Activated CD4-positive, CD25-positive, alpha-beta regulatory T cell treated with anti-CD3 and anti-CD28 coated beads, Interleukin-2, amount 50 U/mL, for 16 hours (primary cell): ENCODE data around the gene ISL2.

Experiments
- DNase-seq: peaks from one replicate; pipeline ENCODE4 v3.0.0-alpha.2; 2020; ENCODE audit warnings: low read depth, low spot score

The ISL2 gene

DNA sequence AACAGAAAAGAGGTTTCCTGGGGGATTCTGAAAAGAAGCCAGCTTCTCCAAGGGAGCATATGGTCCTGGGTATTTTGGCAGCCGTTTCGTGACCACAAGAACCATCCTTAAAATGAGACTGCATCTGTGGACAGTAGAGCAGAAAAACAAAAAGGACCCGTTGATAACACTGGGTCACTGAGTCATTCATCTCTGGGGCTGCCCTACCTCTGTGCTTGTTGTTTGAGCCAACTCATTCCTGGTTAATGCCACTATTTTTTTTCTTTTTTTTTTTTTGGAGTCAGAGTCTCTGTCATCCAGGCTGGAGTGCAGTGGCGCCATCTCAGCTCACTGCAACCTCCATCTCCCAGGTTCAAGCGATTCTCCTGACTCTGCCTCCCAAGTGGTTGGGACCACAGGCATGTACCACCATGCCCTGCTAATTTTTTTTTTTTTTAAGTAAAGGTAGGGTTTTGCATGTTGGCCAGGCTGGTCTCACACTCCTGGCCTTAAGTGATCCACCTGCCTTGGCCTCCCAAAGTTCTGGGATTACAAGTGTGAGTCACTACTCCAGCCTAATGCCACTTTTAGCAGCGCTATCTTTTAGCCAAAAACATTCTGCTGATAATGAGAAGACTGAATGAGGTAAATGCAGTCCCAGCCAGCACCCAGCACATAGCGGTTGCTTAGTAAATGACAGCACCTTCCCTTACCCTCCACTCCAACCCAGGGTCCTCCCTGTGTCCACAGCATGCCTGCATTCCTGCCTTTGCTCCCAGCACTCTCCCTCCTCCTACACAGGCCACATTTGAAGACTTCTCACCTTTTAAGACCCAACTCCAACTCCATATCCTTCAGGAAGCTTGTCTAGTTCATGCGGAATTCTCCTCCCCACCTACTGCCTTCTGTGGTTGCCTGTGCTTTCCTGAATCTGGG is 9.1 kb upstream of the ISL2 start:
- DNase-seq = no peak

DNA sequence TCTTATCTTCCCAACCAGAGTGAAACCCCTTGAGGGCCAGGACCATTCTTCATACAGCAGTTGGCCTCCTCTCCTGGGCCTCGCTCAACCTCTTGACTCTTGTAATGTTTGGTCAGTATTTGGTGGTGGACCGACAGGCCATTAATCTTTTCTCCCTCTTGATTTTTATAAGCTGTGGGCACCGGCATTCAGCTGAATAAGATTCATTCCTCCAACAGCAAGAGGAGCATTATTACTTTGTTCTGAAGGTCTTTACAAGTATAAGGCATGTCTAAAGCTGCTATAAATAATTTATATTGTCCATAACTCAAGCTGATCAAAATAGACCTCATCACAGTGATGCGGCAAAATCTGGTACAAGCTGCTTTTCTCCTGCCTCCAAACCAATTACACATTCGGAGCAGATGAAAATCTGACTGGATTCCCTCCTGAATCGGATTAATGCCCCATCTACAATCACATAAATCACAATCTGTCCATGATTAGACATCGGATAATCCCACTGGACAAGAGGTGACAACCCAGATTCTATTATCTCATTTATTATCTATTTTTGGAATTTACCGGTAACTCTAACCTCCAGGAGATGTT is 8.4 kb upstream of the ISL2 start:
- no peak for DNase-seq

DNA sequence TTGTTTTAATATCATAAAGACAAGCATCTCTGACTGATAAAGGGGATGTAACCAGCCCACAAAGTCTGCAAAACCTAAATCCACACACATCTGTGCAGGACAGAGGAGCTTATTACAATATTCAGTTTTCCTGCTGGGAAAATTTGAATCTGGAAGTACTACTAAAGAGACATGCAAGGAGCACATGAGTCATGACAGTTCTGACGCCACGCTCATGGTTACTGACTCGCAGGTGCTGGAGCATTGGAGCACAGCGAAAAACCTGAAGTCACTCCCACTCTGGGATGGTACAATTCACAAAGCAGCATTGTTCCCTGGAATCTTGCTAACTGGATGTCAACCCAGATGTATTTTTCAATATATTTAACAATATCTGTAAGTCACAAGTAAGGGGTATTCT is 7.6 kb upstream of the ISL2 start:
- DNase-seq = no peak

GRCh38 chr15:76330080-76330680 is 6.4 kb upstream of the ISL2 start:
- DNase-seq = no peak

- no peak for DNase-seq
Observed at GRCh38 chr15:76332796-76333195, 3.8 kb upstream of the ISL2 start.

DNA sequence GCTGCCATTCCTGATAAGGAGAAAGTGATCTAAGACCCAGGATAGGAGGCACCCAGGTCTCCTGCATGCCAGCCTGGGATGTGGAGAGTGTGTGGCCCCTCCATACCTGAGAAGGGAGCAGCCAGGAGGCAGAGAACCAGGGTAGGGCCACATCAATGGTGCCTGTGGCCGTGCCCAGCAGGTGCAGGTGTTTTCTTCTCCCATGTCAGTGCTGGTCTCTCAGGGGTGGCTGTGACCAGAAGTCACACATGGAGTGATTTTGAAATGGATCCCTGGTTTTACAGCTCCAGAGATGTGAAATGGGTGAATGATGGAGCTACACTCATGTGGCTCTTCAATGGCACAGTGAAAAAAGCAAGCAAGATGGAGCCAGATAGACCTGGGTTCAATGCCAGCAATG is 3.3 kb upstream of the ISL2 start:
- DNase-seq = no peak

GRCh38 chr15:76333720-76334437 is 2.7 kb upstream of the ISL2 start:
- DNase-seq = no peak

GRCh38 chr15:76334438-76335306 is 1.9 kb upstream of the ISL2 start:
- no peak for DNase-seq

DNA sequence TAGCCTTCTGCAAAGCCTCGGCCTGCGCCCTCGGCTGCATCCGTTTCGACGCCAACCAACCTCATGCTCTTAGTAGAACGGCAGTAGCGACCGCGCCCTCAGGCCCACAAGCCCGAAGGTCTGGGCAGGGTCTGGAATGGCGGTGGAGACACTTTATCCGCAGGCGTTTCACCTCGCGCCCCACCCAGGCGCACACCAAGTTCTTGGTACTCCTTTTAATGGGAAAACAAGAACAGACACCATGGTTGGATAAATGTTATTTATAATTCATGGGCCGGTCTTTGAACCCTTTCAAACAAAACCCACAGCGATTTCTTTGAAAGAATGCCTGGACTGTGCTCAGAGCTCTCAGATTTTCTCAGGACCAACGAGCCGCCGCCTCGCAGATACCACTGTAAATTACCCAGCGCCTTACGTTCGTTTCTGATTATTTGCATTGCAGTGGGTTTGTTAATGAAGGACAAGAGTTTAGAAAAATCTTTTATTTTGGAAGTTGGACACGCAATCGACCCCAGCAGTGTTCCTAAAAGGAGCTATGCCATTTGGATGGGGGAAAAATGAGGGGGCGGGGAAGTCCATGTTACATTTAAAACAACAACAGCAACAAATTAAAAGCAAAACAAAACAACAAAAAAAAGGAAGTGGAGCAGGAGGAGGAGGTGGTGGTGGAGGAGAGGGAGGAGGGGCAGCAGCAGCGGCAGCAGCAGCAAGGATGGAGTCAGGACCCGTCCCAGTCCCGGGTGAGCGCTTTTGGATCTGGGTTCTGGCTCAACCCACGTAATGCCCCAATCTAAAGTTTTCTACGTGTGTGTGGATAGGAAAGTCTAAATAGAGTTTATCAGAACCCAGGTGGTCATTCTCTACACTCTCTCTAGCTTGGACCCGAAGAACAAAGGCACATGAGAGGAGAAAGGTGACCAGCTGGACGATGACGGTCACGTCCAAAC is 993 bp upstream of the ISL2 start:
- no peak for DNase-seq

DNA sequence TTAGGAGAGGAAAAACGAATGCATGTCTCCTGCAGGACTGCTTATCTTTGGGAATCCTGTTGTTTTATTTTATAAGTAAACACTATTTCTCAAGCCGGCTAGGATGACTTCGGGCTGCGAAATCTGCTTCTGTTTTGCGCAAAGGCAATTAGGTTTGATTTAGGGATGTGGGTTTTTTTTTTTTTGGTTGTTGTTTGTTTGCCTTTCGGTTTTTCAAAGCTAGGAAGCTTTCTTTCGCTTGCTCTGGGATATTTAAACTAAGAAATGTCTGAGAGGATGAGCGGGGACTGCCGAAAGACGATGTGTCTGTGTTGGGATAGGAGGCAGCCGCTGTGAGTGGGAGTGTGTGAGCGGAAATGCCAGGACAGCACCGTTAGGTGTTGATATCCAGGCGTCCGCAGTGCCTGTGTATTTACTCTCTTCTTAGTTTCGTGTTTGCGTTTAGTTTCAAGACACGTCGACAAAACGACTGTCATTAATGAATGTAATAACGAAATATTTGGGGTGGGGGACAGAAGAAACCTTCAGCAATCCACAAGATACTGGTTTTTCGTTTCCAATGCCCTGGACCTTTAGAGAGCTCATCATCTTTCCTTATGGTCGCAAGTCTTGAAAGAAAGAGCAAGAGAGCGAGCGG is 604 bp downstream of the ISL2 start:
- no peak for DNase-seq

DNA sequence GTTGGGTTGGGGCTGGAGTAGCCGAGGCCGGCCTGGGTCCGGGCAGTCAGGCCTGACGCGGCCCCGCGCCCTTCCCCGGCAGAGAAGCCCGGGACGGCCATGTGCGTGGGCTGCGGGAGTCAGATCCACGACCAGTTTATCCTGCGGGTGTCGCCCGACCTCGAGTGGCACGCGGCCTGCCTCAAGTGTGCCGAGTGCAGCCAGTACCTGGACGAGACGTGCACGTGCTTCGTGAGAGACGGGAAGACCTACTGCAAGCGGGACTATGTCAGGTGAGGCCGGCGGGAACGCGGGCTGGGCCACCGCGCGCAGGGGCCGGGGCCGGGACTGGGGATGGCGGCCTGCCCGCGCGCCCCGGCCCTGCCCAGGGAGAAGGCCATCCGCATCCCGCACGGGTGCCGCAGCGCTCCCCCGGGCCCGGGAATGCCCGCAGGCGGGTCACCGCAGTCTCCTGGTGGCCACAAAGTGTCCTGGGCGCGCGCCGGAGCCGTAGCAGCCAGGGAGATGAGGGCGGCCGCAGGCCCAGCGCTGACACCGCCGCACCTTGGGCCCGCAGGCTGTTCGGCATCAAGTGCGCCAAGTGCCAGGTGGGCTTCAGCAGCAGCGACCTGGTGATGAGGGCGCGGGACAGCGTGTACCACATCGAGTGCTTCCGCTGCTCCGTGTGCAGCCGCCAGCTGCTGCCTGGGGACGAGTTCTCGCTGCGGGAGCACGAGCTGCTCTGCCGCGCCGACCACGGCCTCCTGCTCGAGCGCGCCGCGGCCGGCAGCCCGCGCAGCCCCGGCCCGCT is 1.3 kb downstream of the ISL2 start:
- DNase-seq = no peak

DNA sequence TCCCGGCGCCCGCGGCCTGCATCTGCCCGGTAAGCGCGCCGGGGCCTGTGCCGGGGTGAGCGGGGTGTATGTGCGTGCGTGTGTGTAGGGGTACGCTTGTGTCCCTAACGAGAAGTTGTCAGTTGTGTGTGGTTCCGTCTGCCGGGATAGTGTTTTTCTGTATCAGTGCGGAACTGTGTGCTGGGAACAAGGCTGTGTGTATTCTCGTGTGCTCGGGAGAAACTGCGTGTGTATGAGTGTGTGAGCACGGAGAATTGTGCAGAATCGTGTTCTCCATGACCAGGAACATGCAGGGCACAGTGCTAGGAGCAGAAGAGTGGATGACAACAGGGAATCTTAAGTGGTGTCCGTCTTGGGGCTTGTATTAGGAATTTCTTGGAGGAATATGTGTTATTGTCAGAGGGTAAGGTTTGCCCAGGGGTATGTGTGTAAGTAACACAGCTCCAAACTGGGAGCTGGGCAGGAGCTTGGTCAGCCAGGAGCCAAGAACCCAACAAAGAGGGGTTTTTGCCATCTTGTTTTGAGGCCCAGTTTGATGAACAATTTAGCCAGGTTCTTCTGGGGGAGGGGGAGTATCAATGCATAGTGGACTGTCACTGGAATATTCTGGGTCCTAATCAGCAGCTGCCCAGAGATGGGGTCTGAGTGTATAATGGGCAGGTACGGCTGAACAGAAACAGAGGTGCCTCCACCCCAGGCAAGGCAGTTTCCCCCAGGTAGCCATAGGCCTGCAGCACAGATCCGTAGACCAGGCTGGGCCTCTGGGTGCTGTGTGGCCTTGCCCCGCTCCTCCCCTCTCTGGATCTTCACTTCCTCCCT is 2.1 kb downstream of the ISL2 start:
- no peak for DNase-seq

DNA sequence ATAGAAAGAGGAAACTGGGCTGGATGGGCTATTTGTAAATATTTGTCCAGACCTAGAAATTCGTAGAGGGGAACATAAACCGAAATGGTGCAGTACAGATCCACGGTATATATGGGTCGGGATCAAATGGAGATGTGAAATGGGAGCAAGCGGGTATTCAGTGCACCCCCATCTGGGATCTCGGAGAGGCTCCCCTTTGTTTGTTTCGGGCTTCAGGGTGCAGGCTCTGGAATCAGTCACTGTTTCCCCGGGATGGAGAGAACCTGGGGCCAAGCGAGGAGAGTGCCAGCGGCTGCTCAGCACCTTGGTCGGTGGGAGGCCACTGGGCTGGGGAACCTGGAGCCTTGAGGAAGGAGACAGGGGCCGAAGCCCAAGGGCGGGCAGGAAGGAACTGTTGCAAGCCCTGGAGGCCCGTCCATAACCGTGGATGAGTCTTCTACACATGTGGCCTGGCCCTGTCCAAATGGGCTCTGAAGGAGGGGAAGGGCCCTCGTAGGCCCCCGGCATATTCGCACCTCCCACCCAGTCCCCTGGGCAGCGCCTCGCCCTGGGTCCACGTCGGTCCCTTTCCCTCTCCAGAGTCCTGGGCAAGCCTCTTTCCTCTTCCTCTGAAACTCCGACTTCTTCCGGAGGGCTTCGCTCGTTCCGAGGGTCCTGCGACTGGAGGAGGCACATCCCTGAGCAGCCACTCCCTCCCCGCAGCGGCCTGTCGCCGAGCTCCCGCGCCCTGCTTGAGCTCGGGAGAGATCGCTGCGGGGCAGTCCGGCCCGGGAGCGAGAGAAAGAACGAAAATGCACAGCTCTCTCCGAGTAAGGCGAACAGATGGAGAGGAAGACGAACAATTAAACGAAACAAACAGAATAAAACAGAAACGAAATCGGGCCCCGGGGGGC is 3.0 kb downstream of the ISL2 start:
- DNase-seq = no peak

DNA sequence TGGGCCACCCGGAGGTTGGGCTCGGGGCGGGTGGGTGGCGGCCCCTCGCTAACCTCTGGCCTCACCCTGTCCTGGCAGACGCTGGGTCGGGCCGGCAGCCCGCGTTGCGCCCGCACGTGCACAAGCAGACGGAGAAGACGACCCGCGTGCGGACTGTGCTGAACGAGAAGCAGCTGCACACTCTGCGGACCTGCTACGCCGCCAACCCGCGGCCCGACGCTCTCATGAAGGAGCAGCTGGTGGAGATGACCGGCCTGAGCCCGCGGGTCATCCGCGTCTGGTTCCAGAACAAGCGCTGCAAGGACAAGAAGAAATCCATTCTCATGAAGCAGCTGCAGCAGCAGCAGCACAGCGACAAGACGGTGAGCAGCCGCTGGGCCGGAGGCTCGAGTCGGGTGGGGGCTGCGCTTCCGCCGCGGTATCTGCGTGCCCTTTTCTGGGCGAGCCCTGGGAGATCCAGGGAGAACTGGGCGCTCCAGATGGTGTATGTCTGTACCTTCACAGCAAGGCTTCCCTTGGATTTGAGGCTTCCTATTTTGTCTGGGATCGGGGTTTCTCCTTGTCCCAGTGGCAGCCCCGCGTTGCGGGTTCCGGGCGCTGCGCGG is 3.7 kb downstream of the ISL2 start:
- no peak for DNase-seq

DNA sequence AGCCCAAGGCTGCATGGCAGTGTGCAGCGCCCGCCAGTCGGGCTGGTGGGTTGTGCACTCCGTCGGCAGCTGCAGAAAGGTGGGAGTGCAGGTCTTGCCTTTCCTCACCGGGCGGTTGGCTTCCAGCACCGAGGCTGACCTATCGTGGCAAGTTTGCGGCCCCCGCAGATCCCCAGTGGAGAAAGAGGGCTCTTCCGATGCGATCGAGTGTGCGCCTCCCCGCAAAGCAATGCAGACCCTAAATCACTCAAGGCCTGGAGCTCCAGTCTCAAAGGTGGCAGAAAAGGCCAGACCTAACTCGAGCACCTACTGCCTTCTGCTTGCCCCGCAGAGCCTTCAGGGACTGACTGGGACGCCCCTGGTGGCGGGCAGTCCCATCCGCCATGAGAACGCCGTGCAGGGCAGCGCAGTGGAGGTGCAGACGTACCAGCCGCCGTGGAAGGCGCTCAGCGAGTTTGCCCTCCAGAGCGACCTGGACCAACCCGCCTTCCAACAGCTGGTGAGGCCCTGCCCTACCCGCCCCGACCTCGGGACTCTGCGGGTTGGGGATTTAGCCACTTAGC is 4.3 kb downstream of the ISL2 start:
- no peak for DNase-seq

DNA sequence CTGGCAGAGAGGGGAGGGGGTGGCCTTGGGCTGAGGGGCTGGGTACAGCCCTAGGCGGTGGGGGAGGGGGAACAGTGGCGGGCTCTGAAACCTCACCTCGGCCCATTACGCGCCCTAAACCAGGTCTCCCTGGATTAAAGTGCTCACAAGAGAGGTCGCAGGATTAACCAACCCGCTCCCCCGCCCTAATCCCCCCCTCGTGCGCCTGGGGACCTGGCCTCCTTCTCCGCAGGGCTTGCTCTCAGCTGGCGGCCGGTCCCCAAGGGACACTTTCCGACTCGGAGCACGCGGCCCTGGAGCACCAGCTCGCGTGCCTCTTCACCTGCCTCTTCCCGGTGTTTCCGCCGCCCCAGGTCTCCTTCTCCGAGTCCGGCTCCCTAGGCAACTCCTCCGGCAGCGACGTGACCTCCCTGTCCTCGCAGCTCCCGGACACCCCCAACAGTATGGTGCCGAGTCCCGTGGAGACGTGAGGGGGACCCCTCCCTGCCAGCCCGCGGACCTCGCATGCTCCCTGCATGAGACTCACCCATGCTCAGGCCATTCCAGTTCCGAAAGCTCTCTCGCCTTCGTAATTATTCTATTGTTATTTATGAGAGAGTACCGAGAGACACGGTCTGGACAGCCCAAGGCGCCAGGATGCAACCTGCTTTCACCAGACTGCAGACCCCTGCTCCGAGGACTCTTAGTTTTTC is 4.9 kb downstream of the ISL2 start:
- DNase-seq = no peak
